Ishikawa (cell line): ENCODE results near the gene RBM43.

Experiments
- CEBPB ChIP-seq: IDR thresholded peaks from 2 replicates; pipeline ENCODE4 v1.6.1; 2012
- CREB1 ChIP-seq: IDR thresholded peaks from 2 replicates; pipeline ENCODE4 v1.6.1; 2012; ENCODE audit warnings: low read depth
- EGR1 ChIP-seq: IDR thresholded peaks from 2 replicates; pipeline ENCODE4 v1.6.1; 2012
- EP300 ChIP-seq: IDR thresholded peaks from 2 replicates; pipeline ENCODE4 v1.6.1; 2012; ENCODE audit warnings: borderline replicate concordance
- FOXM1 ChIP-seq: IDR thresholded peaks from 2 replicates; pipeline ENCODE4 v1.6.1; 2012; ENCODE audit warnings: low read depth, borderline replicate concordance
- MAX ChIP-seq: IDR thresholded peaks from 2 replicates; pipeline ENCODE4 v1.6.1; 2012
- NFIC ChIP-seq: IDR thresholded peaks from 2 replicates; pipeline ENCODE4 v1.6.1; 2012
- RAD21 ChIP-seq: IDR thresholded peaks from 2 replicates; pipeline ENCODE4 v1.6.1; 2012; ENCODE audit warnings: low read depth
- REST ChIP-seq: IDR thresholded peaks from 2 replicates; pipeline ENCODE4 v1.6.1; 2012; ENCODE audit warnings: low read depth, mild to moderate bottlenecking
- TAF1 ChIP-seq: IDR thresholded peaks from 2 replicates; pipeline ENCODE4 v1.6.1; 2012; ENCODE audit warnings: low read depth, mild to moderate bottlenecking
- TCF12 ChIP-seq: IDR thresholded peaks from 2 replicates; pipeline ENCODE4 v1.6.1; 2012; ENCODE audit warnings: low read depth
- TEAD4 ChIP-seq: IDR thresholded peaks from 2 replicates; pipeline ENCODE4 v1.6.1; 2012
- USF1 ChIP-seq: IDR thresholded peaks from 2 replicates; pipeline ENCODE4 v1.6.1; 2012
- YY1 ChIP-seq: IDR thresholded peaks from 2 replicates; pipeline ENCODE4 v1.6.1; 2012; ENCODE audit warnings: low read depth
- ZBTB7A ChIP-seq: IDR thresholded peaks from 2 replicates; pipeline ENCODE4 v1.6.1; 2012; ENCODE audit warnings: low read depth

The RBM43 gene

GRCh38 chr2:151275291-151275690, 13.6 kb upstream of the RBM43 start:
- TF ChIP-seq EP300: no peak
- TF ChIP-seq ZBTB7A: no peak
- TF ChIP-seq RAD21: no peak
- no peak for TF ChIP-seq CEBPB
- no peak for TF ChIP-seq USF1
- no peak for TF ChIP-seq YY1
- no peak for TF ChIP-seq MAX
- no peak for TF ChIP-seq TEAD4

- TF ChIP-seq CREB1: no peak
- no peak for TF ChIP-seq TEAD4
- no peak for TF ChIP-seq EP300
- no peak for TF ChIP-seq YY1
- TF ChIP-seq CEBPB: no peak
Measured at GRCh38 chr2:151271824-151272223, 10.2 kb upstream of the RBM43 start.

- TF ChIP-seq TEAD4 (no peak), FOXM1 (no peak), EGR1 (no peak), ZBTB7A (no peak)
Measured at GRCh38 chr2:151269798-151270568, 8.3 kb upstream of the RBM43 start.

- TF ChIP-seq MAX (no peak), USF1 (peak; percentile 10; the same call in 1 of the 2 replicates)
Measured at GRCh38 chr2:151268085-151268484, 6.4 kb upstream of the RBM43 start.

GRCh38 chr2:151267537-151267936, 5.9 kb upstream of the RBM43 start:
- no peak for TF ChIP-seq EP300

GRCh38 chr2:151265991-151266390, 4.3 kb upstream of the RBM43 start:
- no peak for TF ChIP-seq REST
- TF ChIP-seq MAX: no peak
- TF ChIP-seq USF1: no peak
- no peak for TF ChIP-seq ZBTB7A
- TF ChIP-seq CEBPB: no peak
- TF ChIP-seq CREB1: no peak
- no peak for TF ChIP-seq TEAD4
- TF ChIP-seq NFIC: no peak
- TF ChIP-seq FOXM1: no peak
- no peak for TF ChIP-seq TAF1
- TF ChIP-seq EP300: no peak
- TF ChIP-seq EGR1: no peak
- no peak for TF ChIP-seq RAD21
- TF ChIP-seq YY1: no peak
- TF ChIP-seq TCF12: no peak

- TF ChIP-seq EGR1 (no peak), CREB1 (no peak), YY1 (no peak), ZBTB7A (no peak), RAD21 (no peak), EP300 (no peak), TAF1 (no peak), TEAD4 (no peak), FOXM1 (no peak), NFIC (no peak), MAX (no peak), REST (no peak), USF1 (no peak)
Measured at GRCh38 chr2:151264157-151264825, 2.6 kb upstream of the RBM43 start.
